ENCODE measurements around the gene POU2F3.

- no peak for TF ChIP-seq CTCF (IDR thresholded peaks at IDR 0.05; ENCODE audit: low read length)
- TF ChIP-seq EZH2phosphoT487 (IDR thresholded peaks at IDR 0.05; ENCODE audit: low read length) = no peak
- TF ChIP-seq EZH2 (optimal IDR thresholded peaks at IDR 0.05; ENCODE audit: low read depth, low read length) = no peak
These were observed 86.9 kb downstream of the POU2F3 start for GRCh38 chr11:120326845-120327281.
